ENCODE measurements around the gene TMEM125. TPM values are rescaled to one million over a fixed set of nuclear protein-coding genes. Genes with fewer than 3 reads are reported as not detected.

TMEM125 gene
- total and polyA plus RNA-seq, 7 donors: not detected

DNA sequence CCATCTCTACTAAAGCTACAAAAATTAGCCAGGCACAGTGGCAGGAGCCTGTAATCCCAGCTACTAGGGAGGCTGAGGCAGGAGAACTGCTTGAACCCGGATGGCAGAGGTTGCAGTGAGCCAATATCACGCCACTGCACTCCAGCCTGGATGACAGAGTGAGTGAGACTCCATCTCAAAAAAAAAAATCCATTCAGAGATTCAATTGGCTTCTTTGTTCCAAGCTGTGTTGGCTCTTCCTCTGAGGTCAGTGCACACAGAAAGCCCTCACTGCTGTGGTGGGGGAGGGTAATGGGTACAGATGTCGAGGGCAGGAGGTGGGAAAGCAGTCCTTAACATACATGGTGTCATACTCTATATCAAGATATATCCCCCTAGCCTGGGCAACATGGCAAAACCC, 45.7 kb downstream of the TMEM125 start:
- WGBS, 3 donors: 80 to 85% (median 82%) methylated on average over 3 of the region's 3 CpGs
- no peaks in the 10 kb centered on the region for H3K36me3 ChIP-seq (ENCODE audit: insufficient read depth in 1 of 2, low read depth in 1 of 2)
- ATAC-seq (no peak), DNase-seq (no peak)
- TF ChIP-seq, protein P1, sequence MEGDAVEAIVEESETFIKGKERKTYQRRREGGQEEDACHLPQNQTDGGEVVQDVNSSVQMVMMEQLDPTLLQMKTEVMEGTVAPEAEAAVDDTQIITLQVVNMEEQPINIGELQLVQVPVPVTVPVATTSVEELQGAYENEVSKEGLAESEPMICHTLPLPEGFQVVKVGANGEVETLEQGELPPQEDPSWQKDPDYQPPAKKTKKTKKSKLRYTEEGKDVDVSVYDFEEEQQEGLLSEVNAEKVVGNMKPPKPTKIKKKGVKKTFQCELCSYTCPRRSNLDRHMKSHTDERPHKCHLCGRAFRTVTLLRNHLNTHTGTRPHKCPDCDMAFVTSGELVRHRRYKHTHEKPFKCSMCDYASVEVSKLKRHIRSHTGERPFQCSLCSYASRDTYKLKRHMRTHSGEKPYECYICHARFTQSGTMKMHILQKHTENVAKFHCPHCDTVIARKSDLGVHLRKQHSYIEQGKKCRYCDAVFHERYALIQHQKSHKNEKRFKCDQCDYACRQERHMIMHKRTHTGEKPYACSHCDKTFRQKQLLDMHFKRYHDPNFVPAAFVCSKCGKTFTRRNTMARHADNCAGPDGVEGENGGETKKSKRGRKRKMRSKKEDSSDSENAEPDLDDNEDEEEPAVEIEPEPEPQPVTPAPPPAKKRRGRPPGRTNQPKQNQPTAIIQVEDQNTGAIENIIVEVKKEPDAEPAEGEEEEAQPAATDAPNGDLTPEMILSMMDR (IDR thresholded peaks at IDR 0.05): no peak
- H3K27me3 ChIP-seq (ENCODE audit: insufficient read depth in 3 of 3, low read length in 2 of 3): no peaks in the 10 kb centered on the region
- intact Hi-C loops (cut with DNase I): loop anchor here in 1 of 2 donors (10.0 kb wide), 1 partner anchor 1171 kb away; no protein-coding TSS in a partner anchor
- H3K4me1 ChIP-seq: no peaks in the 10 kb centered on the region
- H3K9me3 ChIP-seq: no peaks in the 10 kb centered on the region
- H3K27ac ChIP-seq: no peak overlapping the region
- H3K4me3 ChIP-seq: no peak overlapping the region

DNA sequence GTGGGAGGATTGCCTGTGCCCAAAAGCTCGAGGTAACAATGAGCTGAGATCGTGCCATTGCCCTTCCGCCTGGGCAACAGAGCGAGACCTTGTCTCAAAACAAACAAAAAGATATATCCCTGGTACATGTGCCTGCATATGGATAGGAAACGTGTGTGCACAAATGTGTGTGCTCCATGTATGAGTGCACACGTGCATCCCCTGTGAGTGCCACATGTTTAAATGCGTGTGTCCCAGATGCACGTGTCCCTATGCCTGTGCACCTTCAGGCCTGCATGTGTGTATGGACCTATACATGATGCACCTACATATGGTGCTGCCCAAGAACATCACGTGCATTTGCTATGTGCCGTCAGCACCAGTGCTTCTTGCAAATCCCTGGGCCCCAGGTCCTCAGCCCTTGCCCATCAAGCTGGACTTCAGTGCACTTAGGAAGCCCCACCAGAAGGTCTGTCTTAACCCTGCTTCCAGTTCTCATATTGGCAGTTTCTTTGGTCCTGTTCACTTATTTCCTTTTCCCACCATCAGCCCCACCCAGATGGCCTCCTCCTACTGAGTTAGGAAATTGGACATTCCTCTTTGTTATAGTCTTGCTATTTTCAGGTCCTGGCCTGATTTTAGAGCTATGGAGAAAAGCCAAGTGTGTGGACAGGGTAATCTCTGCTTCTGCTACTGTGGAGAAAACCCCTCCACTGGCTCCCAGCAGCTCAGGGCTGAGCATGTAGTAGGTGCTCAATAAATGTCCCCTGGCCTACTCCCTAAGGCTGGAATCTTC, 46.4 kb downstream of the TMEM125 start:
- no peaks in the 10 kb centered on the region for H3K9me3 ChIP-seq
- DNase-seq: peak in 1 of 2 donors; percentile 9
- H3K4me3 ChIP-seq: no peak overlapping the region
- TF ChIP-seq, protein P1 (IDR thresholded peaks at IDR 0.05): no peak
- no peaks in the 10 kb centered on the region for H3K4me1 ChIP-seq
- ATAC-seq: no peak
- H3K36me3 ChIP-seq (ENCODE audit: insufficient read depth in 1 of 2, low read depth in 1 of 2): no peaks in the 10 kb centered on the region
- no peaks in the 10 kb centered on the region for H3K27me3 ChIP-seq (ENCODE audit: insufficient read depth in 3 of 3, low read length in 2 of 3)
- 89% methylated on average over 10 of the region's 10 CpGs for WGBS, 3 donors
- intact Hi-C loops (cut with DNase I): loop anchor here in 1 of 2 donors (10.0 kb wide), 1 partner anchor 1171 kb away; no protein-coding TSS in a partner anchor
- no peak overlapping the region for H3K27ac ChIP-seq

DNA sequence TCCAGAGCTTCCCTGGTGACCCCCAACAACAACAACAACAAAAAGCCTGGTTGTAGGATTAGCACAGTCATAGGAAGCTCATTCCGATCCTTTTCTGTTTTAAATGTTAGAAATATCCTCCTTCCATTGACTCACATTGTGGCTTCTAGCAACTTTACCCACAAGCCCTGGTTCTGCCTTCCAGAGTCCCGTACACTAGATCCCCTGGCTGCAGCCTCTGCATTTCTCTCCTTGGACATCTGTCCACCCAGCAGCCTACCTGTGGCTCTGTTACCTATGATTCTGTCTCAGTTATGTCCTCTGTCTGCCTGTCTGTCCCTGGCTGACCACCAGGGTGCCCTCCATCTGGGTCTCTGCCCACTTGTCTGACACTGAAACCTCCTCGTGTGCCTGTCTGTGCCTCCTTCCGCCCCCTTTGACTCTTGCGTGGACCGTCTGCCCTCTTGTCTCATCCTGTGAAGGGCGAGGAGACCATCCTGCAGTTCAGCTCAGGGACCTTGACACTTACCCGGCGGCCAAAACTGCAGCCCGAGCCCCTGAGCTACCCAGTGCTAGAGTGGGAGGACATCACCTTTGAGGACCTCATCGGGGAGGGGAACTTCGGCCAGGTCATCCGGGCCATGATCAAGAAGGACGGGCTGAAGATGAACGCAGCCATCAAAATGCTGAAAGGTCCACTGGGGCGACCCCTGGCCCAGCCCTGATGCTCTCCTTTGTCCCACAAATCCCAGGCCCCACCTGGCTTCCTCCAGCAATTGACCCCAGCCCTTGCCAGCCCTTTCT, 47.1 kb downstream of the TMEM125 start:
- Histone ChIP-seq H3K36me3 (ENCODE audit: insufficient read depth in 1 of 2, low read depth in 1 of 2) (no peaks in the 10 kb centered on the region), H3K27me3 (ENCODE audit: insufficient read depth in 3 of 3, low read length in 2 of 3) (no peaks in the 10 kb centered on the region), H3K4me1 (no peaks in the 10 kb centered on the region), H3K27ac (no peak overlapping the region), H3K9me3 (no peaks in the 10 kb centered on the region), H3K4me3 (no peak overlapping the region)
- intact Hi-C loops (cut with DNase I): loop anchor here in 1 of 2 donors (10.0 kb wide), 1 partner anchor 1172 kb away; no protein-coding TSS in a partner anchor
- ATAC-seq: no peak
- DNase-seq: no peak
- TF ChIP-seq, protein P1 (IDR thresholded peaks at IDR 0.05): no peak
- 85 to 88% (median 88%) methylated on average over 16 of the region's 16 CpGs for WGBS, 3 donors

DNA sequence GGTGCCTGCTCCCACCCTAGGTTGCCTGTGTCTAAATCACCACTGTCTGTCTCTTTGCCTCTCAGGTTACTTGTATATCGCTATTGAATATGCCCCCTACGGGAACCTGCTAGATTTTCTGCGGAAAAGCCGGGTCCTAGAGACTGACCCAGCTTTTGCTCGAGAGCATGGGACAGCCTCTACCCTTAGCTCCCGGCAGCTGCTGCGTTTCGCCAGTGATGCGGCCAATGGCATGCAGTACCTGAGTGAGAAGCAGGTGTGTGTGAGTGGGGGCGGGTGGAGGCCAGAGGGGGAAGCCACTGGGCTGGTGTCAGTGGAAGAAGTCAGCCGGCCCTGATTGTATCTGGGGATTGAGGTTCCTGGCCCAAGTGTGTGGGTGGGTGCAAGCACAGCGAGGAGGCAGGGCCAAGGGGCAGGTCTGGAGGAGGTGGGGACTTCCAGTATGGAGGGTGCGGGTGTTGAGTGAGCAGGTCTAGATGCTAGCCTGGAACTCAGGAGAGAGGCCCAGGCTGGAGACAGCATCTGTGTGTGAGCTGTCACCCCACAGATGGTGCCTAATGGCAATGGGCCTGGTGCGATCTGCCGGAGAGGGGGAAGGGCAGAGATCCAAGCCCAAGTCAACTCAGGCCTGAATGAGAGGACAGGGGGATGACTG, 48.2 kb downstream of the TMEM125 start:
- Histone ChIP-seq H3K27me3 (ENCODE audit: insufficient read depth in 3 of 3, low read length in 2 of 3) (no peaks in the 10 kb centered on the region), H3K36me3 (ENCODE audit: insufficient read depth in 1 of 2, low read depth in 1 of 2) (no peaks in the 10 kb centered on the region), H3K4me3 (no peak overlapping the region), H3K9me3 (no peaks in the 10 kb centered on the region), H3K4me1 (no peaks in the 10 kb centered on the region), H3K27ac (no peak overlapping the region)
- intact Hi-C loops (cut with DNase I): loop anchor here in 1 of 2 donors (10.0 kb wide), 1 partner anchor 1173 kb away; no protein-coding TSS in a partner anchor
- ATAC-seq (no peak), DNase-seq (no peak)
- TF ChIP-seq, protein P1 (IDR thresholded peaks at IDR 0.05): no peak
- 77 to 86% (median 79%) methylated on average over 15 of the region's 15 CpGs for WGBS, 3 donors
